NCI-H82 treated with DMSO at 0.1 percent for 48 hours (cell line): ENCODE data around the gene NAB1.

Source experiments
- DNase-seq: peaks from one replicate; lab custom pipeline; 2025; ENCODE audit not compliant: unreplicated experiment; lab: John Stamatoyannopoulos, UW

NAB1 gene

DNA sequence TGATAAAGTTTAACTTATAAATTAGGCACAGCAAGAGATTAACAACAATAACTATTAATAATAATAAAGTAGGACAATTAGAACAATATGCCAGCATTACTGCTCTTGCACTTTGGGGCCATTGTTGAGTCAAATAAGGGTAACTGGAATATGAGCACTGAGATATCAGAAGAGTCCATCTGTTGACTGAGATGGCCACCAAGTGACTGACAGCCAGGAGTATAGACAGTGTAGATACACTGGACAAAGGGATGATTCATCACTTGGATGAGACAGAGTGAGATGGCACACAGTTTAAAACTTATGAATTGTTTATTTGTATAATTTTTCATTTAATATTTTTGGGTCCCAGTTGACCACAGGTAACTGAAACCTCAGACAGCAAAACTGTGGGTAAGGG is 20.0 kb downstream of the NAB1 start:
- no peak for DNase-seq

DNA sequence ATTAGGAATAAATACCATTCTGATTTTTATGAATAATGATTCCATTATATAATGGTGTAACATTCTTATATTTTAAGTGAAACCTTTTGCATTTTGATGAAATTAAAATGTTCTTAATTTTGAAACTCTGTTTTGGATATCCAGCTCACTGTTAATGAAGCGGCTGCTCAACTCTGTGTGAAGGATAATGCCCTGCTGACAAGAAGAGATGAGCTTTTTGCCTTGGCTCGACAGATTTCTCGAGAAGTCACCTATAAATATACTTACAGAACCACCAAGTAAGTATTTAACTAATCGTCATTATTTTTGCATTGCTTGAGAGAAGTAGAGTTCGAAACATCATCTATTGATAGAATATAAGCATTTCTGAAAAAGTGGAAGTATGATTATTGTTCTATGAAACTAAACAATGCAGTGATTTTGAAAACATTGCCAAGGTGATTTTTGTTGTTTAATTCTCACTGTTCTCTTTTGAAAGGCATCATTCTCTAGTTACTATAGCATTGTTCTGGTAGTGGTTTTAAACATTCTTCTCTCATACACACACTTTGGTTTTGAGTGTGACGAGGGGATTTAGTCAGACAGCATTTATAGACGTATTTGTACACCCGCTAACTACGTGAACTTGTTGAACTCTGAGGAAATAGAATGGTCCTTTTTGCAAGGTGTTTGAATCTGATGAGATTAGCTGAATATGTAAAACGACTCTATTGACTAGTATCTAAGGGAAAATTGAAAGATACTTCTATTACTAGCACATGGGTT is 21.5 kb downstream of the NAB1 start:
- DNase-seq: no peak

- no peak for DNase-seq
Measured at GRCh38 chr2:190674966-190675650, 26.2 kb downstream of the NAB1 start.

DNA sequence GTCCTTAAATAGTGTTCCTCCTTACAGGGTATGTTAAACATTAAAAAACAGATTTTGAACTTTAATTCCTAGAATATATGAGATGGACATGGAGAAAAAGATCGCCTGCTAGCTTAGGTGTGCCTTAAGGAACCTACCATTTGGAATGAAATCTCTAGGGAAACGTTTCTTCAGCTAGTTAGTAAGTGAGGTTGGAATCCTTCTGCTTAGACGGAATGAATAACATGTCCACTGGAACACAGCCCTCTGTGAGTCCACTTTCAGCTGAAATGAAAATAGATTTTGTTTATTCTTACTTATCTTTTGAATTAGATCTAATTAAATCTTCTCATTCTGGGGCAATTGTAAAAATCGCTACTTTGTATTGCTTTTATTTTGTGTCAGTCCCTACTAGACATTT is 28.4 kb downstream of the NAB1 start:
- no peak for DNase-seq

- no peak for DNase-seq
Measured at GRCh38 chr2:190678444-190679162, 29.7 kb downstream of the NAB1 start.

DNA sequence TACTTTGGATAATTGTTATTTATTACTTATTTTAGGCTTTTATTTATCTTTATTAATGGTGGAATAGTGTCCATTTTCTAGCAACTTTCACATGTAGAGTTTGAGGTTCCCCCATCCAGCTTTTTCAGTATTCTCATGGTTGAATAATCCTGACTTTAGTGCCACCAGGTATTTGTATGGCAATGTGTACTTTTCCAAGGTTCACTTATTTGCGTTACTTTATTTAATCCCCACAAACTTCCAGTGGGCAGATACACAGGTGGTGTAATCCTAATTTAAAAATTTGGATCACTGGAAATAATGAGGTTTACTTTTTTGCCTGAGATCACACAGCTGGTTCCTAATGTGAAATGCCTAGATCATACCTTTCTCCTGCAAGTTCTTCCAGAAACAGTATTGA is 30.5 kb downstream of the NAB1 start:
- no peak for DNase-seq

DNA sequence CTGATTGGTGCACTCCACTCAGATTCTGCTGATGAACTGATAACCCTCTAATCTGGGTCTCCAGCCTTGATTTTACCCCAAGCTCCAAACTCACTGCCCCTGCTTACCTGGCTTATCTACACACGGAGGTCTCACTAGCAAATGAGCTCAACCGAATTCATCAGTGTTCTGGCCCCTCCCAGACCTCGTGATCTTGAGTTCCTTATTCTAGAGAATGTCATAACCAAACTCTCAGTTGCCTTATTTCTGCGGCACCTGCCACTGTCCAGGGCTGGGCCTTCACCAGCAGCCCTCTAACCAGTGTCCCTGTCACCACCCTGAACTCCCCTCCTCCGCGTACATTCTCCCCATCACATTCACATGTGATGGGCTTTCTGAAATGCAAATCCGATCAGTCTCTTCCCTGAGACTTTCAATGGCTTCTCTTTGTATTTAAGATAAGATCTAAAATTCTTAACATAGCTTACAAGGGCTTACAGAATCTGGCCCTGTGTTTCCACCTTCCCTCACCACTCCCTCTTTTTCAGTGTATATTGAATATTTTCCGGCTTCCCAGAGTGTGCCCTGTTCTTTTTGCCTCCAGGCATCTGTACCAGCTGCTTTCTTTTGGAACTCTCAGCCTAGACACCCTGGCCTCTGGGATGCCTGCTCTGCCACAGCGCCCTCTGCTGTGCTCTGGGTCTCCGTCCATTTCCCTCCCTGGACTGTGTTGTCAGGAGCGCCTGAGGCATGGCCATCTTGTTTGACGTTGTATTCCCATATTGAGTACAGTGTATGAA is 31.1 kb downstream of the NAB1 start:
- DNase-seq: no peak

- DNase-seq: no peak
Measured at GRCh38 chr2:190682168-190682567, 33.3 kb downstream of the NAB1 start.

DNA sequence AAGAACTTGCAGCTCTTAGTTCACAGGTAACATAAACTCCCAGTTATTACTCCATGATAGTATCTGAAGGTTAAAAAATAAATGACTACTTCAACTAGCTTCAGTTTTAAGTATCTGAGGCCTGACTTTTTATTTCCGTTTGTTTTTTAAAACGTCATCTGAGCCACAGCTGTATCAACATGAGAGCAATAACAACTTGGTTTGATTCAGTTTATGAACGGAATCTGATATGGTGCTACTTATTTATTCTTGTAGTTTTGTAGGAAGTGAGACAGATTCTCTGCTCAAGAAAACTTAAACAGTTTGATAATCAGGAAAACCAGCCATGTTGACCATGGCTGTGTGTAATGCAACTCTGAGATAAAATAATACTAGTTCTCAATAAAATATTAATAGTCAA is 34.9 kb downstream of the NAB1 start:
- DNase-seq: no peak

GRCh38 chr2:190684931-190685330 is 36.0 kb downstream of the NAB1 start:
- DNase-seq: no peak

DNA sequence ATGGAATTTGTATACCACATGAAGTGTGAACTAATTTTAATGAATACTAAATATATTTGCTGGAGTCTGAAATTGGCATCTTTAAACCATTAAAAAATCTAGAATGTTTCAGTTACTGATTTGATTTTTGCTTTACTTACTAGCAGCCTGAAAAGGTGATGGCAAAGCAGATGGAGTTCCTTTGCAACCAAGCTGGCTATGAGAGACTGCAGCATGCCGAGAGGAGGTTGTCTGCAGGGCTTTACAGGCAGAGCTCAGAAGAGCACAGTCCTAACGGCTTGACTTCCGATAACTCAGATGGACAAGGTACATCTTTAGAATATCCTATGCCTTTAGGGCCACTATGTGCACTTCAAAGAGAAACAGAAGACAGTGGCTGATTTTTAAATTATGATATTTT is 36.5 kb downstream of the NAB1 start:
- DNase-seq: no peak

GRCh38 chr2:190693533-190694232 is 44.8 kb downstream of the NAB1 start:
- no peak for DNase-seq

DNA sequence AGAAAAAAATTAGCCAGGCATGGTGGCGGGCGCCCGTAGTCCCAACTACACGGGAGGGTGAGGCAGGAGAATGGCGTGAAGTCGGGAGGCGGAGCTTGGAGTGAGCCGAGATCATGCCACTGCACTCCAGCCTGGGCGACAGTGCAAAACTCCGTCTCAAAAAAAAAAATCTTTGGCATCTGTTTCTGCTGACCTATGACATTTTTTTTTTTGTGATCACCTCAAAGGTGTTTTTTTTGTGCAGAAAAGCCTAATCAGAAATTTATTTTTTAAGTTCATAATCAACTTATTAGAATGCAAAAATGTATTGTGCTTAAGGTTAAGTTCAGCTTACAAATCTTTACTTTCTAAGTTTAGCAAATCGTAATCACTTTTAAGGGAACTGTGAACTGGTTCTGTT is 45.6 kb downstream of the NAB1 start:
- no peak for DNase-seq

DNA sequence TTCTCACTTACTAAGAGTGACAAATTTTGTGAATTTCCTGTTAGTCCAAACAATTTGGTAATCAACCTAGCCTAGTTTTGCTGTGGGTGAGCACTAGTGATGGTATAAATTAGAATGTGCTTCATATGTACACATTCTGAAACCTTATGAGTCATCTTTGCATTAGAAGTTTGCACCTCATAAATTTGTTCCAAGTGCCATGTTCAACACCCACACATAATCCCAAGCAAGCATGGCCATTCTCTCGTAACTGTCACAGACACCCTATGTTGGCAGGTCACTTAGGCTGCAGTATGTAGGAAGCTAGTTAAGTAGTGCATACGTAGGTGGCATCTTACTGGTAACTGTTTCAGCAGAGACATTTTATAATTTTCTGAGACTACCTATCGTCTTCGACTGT is 46.9 kb downstream of the NAB1 start:
- DNase-seq: no peak

DNA sequence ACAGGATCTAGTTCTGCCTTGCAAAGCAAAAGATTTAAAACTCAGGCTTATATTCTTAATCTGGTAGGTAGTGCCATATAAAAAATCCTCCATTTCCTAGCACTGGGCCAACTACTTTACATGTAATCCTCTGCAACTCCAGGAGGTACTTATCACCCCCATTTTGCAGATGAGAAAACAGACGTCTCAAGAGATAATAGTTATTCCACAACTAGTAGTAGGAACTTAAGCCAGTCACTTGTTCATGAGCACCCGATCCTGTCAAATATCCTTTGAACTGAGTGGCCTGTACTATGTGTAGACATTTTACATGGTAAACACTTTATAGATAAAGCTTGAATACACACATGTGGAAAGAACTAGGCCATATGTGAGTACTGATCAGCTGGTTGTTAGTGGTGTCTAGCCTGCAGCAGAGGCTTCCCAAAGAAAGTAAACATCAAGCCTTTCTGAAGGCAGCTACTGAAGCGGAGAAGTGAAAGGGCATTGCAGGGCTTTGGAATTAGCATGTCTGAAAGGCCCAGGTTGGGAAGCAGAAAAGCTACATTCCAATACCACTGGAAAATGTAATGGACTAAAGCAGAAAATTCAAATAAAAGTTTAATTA is 48.0 kb downstream of the NAB1 start:
- DNase-seq: no peak

DNA sequence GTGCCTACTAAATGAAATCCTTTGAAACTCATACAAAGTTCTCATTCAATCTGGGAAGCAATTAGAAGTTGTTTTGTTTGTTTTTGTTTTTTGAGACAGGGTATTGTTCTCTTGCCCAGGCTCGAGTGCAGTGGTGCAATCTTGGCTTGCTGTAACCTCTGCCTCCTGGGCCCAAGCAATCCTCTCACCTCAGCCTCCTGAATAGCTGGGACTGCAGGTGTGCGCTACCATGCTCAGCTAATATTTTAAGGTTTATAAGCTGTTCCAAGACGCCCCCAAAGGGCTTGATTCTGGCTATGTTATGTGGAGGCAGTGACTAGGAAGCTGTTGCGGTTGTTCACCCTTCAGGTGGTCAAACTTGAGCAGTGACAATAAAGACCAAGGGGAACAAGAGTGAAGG is 48.5 kb downstream of the NAB1 start:
- no peak for DNase-seq

DNA sequence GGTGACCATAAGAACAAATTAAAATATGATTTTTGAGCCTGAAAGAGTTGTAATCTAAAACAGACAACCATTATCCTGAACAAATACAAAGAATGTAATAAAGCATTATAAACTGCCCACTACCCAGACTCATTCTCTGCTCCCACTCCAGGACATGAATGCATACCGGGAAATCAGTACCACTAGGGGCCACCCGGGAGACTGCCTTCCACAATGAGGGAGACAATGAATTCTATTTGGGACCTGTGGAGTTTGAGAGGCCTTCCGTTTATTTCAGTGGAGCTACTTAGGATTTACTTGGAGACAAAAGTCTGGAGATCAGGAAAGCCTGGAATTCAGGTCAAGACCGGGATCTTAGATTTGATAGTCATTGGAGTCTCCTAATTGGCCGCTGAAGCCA is 50.0 kb downstream of the NAB1 start:
- DNase-seq: no peak

DNA sequence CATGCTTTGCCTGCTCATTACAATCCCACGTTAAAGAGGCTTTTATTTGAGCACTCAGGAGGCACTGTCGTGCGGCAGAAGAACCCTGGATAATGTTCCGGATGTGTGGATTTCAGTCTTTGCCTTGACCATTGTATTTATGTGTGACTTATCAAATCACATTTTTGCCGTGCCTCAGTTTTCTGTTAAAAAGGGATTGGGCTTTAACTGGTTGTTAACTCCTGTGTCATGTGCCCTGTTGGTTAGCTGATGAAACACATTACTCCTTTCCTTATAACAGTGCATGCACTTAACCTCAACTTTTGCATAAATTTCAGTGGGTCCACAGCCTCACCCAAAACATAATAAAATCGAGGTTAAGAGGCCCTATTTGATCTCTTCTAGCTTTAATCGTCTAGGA is 52.7 kb downstream of the NAB1 start:
- no peak for DNase-seq

GRCh38 chr2:190705280-190705679 is 56.4 kb downstream of the NAB1 start:
- no peak for DNase-seq

GRCh38 chr2:190707726-190708125 is 58.8 kb downstream of the NAB1 start:
- DNase-seq: no peak
